Astrocyte of the cerebellum (primary cell): ENCODE data around the gene ZDHHC17.
"Not testable (repeated sequence)": the region's sequence is repeated elsewhere in the genome, so short reads cannot be mapped to it uniquely, and the experiment has no call there.

ENCODE experiments used
- DNase-seq: peaks from one replicate; pipeline ENCODE4 v3.0.0-alpha.2; 2011; ENCODE audit warnings: low read depth
- H3K4me3 ChIP-seq: 2 replicates; pipeline ENCODE4 v1.5.1; 2011; ENCODE audit warnings: mild to moderate bottlenecking, low read depth, low read length, moderate library complexity
- CTCF ChIP-seq: IDR thresholded peaks from 2 replicates; pipeline ENCODE4 v1.5.1; 2012; ENCODE audit warnings: low read length, low read depth, moderate library complexity, mild to moderate bottlenecking; ENCODE audit errors: missing control alignments
- in situ Hi-C: cut with HindIII; loops from 2 replicates; pipeline ENCODE4 v1.10.0; 2017; ENCODE audit warnings: low sequenced_read_pairs

ZDHHC17 gene

DNA sequence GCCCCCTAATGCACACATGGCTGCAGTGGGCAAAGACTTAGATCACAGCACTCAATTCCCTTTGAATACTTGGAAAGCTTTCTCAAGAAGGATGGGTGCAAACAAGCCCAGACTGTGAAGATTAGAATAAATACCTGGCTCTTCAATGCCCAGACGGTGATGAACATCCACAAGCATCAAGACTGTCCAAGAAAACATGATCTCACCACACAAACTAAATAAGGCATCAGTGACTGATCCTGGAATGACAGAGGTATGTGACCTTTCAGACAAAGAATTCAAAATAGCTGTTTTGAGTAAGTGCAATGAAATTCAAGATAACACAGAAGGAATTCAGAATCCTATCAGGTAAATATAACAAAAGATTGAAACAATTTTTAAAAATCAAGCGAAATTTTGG, 43.8 kb upstream of the ZDHHC17 start:
- H3K4me3 ChIP-seq = no peak overlapping the region
- no peak for DNase-seq
- no peak for TF ChIP-seq CTCF
- in situ Hi-C loops = no loop called here

DNA sequence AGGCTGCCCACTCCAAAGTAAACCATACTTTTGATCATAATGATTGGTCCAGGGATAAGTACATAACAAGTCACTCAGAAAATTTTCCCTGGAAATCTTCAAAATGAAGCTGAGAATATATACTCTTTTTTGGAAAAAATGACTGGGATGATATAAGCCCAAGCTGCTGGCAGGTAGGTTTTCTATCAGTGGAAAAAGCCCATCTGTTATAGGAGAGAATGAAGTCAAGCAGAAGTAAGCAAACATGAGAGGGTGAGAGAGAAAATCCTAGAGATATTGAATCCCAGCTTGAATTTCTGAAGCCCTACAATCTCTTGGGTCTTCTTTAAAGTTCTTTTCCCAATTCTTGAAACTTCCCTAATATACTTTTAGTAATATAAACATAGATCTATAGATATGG, 37.3 kb upstream of the ZDHHC17 start:
- in situ Hi-C loops = no loop called here
- no peak for DNase-seq
- H3K4me3 ChIP-seq = no peak overlapping the region
- no peak for TF ChIP-seq CTCF

- H3K4me3 ChIP-seq, in situ Hi-C loops, DNase-seq: not testable (repeated sequence)
Measured at GRCh38 chr12:76732188-76732587, 31.7 kb upstream of the ZDHHC17 start.

DNA sequence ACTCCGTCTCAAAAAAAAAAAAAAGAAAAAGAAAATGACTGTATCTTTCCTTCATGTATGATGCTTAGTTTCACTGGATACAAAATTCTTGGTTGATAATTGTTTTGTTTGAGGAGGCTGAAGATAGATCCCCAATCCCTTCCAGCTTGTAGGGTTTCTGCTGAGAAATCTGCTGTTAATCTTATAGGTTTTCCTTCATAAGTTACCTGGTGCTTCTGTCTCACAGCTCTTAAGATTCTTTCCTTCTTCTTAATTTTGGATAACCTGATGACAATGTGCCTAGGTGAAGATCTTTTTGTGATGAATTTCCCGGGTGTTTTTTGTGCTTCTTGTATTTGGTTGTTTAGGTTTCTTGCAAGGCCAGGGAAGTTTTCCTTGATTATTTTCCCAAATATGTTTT, 26.2 kb upstream of the ZDHHC17 start:
- in situ Hi-C loops, H3K4me3 ChIP-seq, DNase-seq: not testable (repeated sequence)

DNA sequence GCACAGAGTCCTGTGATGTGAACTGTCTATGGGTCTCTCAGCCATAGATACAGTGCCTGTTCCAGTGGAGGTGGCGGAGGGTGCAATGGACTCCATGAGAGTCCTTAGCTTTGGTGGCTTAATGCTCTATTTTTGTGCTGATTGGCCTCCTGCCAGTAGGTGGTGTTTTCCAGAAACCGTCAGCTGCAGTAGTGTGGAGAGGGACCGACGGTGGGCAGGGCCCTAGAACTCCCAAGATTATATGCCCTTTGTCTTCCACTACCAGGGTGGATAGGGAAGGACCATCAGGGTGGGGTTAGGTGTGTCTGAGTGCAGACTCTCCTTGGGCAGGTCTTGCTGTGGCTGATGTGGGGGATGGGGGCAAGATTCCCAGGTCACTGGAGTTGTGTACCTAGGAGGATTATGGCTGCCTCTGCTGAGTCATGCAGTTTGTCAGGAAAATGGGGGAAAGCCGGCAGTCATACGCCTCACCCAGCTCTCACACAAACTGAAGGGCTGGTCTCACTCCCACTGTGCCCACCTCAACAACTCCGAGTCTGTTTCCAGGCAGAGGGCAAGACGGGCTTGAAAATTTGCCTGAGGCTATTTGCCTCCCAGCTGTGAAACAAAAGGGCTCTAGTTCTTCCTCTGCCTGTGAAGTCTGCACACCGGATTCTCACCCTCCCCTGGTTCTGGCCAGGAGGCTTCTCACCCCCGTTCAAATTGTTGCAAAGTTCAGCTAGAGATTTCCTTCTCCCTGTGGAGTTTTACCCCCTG, 24.9 kb upstream of the ZDHHC17 start:
- in situ Hi-C loops = no loop called here
- H3K4me3 ChIP-seq = no peak overlapping the region
- DNase-seq = no peak
- no peak for TF ChIP-seq CTCF

DNA sequence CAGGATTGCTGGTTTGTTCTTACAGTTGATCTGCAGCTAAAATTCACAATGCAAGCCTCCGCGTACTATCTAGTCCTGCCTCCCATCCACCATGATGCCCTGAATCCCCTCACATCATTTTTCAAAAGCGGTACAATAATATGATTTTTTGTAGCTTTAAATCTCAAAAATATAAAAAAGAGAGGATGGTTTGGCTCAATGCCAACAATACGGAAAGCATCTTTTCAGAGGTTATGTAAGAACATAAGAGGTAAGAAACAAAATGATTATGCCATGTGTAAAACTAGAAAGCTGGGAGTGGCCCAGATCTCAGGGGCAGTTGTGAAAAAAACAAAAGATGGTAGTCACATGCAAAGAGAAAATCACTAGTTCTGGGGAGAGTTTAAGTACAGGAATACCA, 24.0 kb upstream of the ZDHHC17 start:
- no peak for TF ChIP-seq CTCF
- in situ Hi-C loops = no loop called here
- no peak overlapping the region for H3K4me3 ChIP-seq
- no peak for DNase-seq

DNA sequence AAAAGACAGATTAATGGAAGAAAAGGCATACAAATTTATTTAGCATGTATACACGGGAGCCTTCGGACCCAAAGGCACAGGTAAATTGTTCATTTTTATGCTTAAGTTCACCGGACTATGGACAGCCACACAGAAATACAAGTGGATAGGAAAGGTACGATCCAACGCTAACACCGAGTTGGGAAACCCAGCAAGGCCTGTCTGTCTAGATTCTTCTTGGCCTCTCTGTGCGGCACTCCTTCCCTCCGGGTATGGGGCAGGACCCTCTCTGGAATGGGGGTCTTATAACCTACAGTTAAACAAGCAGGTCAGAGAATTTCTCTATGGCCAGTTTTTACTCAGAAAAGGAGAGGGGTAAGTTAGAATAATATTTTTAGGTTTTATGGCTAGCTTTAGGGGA, 23.4 kb upstream of the ZDHHC17 start:
- H3K4me3 ChIP-seq = no peak overlapping the region
- TF ChIP-seq CTCF = no peak
- in situ Hi-C loops = no loop called here
- no peak for DNase-seq

DNA sequence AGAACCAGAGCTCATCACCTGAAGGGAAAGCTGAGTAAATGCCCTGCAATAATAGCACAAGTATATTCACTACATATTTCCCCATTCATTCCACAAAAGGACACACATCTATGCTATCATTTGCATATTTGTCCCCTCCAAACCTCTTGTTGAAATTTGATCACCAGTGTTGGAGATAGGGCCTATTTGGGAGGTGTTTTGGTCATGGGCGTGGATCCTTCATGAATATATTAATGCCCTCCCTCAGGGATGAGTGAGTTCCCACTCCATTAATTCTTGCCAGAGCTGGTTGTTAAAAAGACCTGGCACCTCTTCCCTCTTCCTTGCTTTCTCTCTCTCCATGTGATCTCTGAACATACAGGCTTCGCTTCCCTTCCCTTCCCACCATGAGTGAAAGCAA, 18.6 kb upstream of the ZDHHC17 start:
- DNase-seq = no peak
- H3K4me3 ChIP-seq = no peak overlapping the region
- TF ChIP-seq CTCF = no peak
- in situ Hi-C loops = no loop called here
